IPS-NIHi7 (cell line): Measurements from ENCODE around the gene RUSF1.

Experiments used
- DNase-seq: peaks from one replicate; pipeline ENCODE4 v3.0.0; 2012; ENCODE audit warnings: mixed read lengths; ENCODE audit errors: extremely low spot score

Gene RUSF1

GRCh38 chr16:31471241-31471874 lies 36.8 kb downstream of the RUSF1 start:
- DNase-seq = no peak

GRCh38 chr16:31470615-31471014 lies 37.6 kb downstream of the RUSF1 start:
- DNase-seq = no peak

GRCh38 chr16:31467858-31468257 lies 40.3 kb downstream of the RUSF1 start:
- no peak for DNase-seq

- no peak for DNase-seq
Observed at GRCh38 chr16:31467151-31467773, 40.9 kb downstream of the RUSF1 start.

GRCh38 chr16:31466381-31466841 lies 41.8 kb downstream of the RUSF1 start:
- DNase-seq = no peak

- no peak for DNase-seq
Observed at GRCh38 chr16:31465788-31466370, 42.3 kb downstream of the RUSF1 start.

- DNase-seq = no peak
Observed at GRCh38 chr16:31464781-31465260, 43.4 kb downstream of the RUSF1 start.

- DNase-seq = no peak
Observed at GRCh38 chr16:31464348-31464769, 43.8 kb downstream of the RUSF1 start.

- no peak for DNase-seq
Observed at GRCh38 chr16:31461921-31462804, 46.0 kb downstream of the RUSF1 start.

- DNase-seq = no peak
Observed at GRCh38 chr16:31461201-31461920, 46.8 kb downstream of the RUSF1 start.

- no peak for DNase-seq
Observed at GRCh38 chr16:31460582-31461002, 47.6 kb downstream of the RUSF1 start.

- peak; percentile 94 for DNase-seq
Observed at GRCh38 chr16:31459687-31460581, 48.3 kb downstream of the RUSF1 start.

- DNase-seq = peak; percentile 88
Observed at GRCh38 chr16:31458844-31459686, 49.1 kb downstream of the RUSF1 start, which contains the start of gene ARMC5. Gene ARMC5 (plus strand): TSS chr16:31459501. CDS start chr16:31459525, 24 bp downstream.

- no peak for DNase-seq
Observed at GRCh38 chr16:31458073-31458843, 49.9 kb downstream of the RUSF1 start.

GRCh38 chr16:31456988-31457360 lies 51.2 kb downstream of the RUSF1 start:
- no peak for DNase-seq

GRCh38 chr16:31455601-31456314 lies 52.4 kb downstream of the RUSF1 start:
- DNase-seq = peak; percentile 18

- peak; percentile 12 for DNase-seq
Observed at GRCh38 chr16:31453255-31454204, 54.7 kb downstream of the RUSF1 start.
